T-helper 22 cell (primary cell): ENCODE results near the gene RUSC1.
"Not testable (repeated sequence)": the region's sequence is repeated elsewhere in the genome, so short reads cannot be mapped to it uniquely, and the experiment has no call there.

ENCODE experiments used
- DNase-seq: peaks from one replicate; pipeline ENCODE4 v3.0.0-alpha.2; 2020; ENCODE audit warnings: low read depth

RUSC1 gene

DNA sequence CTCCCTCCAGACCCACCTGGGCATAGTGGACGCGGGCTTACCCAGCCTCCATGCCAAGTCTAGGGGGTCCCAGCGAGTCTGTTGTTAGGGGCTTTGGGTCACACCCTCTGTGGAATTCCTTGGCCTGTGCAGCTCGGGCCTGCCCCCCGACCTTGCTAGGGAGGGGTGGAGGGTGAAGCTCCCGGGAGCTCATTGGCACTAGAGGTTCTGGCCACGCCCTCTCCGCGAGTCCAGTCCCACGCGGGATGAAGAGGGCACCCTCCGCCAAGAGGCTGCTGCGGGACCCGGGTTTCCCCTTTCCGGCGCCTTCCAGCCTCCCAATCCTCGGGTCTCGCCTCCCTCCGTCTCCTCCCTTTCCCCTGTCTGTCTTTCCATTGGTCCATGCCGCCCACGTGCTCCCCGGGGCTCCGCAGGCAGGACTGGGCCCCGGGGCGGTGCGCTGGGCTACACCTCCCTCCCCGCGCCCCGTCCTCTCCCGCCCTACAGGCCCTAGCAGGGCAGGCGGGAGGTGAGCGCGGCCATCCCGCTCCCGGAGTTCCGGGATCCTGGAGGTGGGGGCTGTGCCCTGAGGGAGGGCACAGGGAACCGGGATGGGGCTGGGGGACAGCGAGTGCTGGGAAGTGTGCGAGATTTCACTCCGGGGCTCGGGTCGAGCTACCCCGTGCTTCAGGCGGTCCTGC, 3.5 kb downstream of the RUSC1 start:
- peak; percentile 90 for DNase-seq

DNA sequence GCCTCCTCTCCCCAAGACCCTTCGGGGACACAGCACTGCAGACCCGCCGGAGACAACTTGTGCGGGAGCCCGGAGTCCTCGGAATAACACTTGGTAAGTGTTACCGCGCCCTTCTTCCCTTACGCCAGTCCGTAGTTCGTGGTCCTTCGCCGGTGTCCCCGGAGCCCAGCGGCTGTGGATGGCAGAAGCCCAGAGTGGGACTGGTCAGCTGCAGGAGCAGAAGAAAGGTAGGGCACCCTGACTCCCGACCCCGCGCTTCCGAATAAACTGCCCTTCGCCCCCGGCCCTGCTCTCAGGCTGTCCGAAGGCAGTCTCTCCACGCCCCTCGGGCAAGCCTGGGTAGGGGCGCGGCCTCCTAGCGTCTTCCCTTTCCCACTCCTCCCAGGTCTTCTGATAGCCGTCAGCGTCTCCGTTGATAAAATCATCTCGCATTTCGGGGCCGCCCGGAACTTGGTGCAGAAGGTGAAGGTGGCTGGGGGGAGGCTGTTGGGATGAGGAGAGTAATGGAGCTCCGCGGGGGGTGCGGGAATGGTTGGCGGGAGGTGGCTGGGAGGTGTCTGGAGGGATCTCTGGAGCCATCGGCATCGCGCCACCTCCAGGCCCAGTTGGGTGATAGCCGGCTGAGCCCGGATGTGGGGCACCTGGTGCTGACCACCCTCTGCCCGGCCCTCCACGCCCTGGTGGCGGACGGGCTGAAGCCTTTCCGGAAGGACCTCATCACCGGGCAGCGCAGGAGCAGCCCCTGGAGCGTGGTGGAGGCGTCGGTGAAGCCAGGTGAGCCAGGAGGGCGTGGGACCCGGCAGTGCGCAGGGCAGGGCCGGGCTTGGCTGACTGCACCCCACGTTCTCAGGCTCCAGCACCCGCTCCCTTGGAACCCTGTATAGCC, 4.3 kb downstream of the RUSC1 start:
- DNase-seq = no peak

DNA sequence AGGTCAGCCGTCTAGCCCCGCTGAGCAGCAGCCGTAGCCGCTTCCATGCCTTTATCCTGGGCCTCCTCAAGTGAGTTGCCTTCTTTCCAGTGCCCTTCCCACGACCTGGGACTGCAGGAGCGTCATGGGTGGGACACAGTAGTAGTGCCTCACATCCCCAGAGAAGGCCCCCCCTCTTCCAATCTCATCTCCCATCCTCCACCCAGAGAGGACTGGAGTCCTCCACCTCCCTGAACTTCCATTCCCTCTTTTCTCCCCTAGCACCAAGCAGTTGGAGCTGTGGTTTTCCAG, 4.9 kb downstream of the RUSC1 start:
- DNase-seq = no peak

DNA sequence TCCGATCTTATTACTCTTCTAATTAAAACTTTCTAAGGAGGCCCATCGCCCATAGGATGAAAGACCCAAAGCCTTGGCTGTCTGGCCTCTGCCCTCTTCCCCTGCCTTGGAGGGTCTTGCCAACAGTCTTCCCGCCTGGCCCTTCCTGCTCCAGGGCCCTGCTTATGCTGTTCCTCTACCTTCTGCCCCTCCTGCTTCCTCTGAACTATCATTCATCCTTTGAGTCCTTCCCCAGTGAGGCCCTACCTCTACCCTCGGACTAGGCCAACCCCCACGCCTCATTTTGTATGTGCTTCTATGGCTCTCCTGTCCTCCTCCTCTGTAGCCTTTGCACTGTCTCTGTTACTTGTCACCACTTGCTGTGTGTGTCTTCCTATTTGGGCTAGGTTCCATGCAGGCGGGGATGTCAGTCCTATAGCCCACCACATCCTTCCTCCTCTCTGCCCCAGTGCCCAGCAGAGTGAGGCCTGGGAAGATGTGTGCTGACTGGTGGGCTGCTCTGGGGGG, 5.4 kb downstream of the RUSC1 start:
- no peak for DNase-seq

DNA sequence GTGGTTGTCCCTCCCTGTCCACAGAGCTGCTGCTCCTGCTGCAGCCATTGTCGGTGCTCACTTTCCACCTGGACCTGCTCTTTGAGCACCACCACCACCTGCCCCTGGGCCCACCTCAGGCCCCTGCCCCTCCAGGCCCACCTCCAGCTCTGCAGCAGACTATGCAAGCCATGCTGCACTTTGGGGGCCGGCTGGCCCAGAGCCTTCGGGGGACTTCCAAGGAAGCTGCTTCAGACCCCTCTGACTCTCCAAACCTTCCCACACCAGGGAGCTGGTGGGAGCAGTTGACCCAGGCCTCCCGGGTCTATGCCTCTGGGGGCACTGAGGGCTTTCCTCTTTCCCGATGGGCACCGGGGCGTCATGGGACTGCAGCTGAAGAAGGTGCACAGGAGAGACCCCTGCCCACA, 5.9 kb downstream of the RUSC1 start:
- DNase-seq = no peak

DNA sequence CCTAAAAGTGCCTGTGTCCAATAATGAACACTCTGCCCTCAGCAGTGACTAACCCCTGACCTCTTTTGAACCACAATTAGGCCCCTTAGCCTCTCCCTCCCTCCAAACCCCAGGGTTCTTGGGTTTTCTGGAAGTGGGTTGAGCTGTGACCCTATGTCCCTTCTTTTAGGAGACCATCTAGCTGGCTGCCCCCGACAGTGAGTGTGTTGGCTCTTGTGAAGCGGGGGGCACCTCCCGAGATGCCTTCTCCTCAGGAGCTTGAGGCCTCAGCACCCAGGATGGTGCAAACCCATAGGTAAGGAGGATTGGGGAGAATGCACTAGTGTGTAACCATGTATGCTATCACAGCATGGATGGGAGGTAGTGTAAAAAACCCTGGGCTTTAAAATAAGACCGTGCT, 7.3 kb downstream of the RUSC1 start:
- DNase-seq = no peak

DNA sequence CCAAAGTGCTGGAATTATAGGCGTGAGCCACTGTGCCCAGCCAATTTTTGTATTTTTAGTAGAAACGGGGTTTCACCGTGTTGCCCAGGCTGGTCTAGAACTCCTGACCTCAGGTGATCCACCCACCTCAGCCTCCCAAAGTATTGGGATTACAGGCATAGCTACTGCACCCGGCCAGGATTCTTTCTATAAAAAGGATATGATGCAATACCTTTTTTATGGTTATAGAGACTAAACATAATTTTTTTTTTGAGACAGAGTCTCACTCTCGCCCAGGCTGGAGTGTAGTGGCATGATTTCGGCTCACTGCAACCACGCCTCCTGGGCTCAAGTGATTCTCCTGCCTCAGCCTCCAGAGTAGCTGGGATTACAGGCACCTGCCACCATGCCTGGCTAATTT, 8.2 kb downstream of the RUSC1 start:
- not testable (repeated sequence) for DNase-seq

DNA sequence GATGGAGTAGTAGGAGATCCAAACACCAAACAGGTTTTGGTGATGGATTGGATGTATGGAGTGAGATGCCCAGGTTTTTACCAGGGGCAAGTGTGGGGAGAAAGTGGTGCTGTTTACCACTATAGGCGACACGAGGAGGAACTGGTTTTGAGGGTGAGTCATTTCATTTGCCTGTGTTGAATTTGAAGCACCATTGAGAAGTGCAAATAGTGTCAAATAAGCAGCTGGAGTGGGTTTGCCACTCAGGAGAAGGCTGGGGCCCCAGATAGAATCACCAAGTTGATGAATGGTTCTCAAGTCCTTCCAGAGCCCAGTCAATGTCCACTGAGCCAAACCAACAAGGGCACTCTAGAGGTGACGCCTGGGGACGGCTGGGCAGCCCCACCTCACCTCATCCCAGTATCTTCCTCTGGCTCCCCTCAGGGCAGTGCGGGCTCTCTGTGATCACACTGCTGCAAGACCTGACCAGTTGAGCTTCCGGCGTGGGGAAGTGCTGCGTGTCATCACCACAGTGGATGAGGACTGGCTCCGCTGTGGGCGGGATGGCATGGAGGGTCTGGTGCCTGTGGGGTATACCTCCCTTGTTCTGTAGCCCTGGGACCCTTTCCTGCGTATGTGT, 9.4 kb downstream of the RUSC1 start:
- no peak for DNase-seq

DNA sequence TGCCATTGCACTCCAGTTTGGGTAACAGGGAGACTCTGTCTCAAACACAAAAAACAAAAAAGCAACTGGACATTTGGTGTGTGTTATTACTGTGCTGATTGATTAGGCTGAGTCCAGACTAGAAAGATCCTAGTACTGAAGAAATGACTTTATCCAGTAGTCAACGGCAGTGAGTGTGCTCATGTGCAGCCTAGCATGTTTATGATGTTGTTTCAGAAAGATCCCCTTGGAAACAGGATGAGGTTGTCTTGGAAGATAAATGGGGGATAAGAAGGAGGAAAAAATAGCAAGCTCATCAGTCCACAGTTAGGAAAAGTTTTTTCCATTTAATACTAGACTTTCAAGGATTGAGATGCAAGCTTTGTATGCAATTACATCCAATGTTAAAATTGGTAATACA, 14.3 kb downstream of the RUSC1 start:
- no peak for DNase-seq

DNA sequence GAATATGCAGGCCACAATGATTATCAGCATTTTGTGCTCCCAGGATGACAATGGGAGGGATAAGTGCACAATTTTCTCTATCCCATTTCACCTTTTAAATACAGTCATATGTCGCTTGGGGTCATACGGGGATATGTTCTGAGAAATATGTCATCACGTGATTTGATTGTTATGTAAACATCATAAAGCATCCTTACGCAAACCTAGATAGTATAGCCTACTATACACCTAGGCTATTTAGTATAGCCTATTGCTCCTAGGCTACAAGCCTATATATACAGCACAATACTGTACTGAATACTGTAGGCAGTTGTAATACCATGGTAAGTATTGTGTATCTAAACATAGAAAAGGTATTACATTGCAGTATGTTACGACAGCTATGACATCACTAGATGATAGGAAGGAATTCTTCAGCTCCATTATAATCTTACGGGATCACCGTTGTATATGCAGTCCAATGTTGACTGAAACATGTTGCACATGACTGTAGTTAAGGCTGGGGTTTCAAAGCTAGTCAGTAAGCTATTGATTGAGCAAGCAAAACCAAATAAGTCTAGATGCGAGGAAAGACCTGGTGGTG, 18.9 kb downstream of the RUSC1 start:
- no peak for DNase-seq

DNA sequence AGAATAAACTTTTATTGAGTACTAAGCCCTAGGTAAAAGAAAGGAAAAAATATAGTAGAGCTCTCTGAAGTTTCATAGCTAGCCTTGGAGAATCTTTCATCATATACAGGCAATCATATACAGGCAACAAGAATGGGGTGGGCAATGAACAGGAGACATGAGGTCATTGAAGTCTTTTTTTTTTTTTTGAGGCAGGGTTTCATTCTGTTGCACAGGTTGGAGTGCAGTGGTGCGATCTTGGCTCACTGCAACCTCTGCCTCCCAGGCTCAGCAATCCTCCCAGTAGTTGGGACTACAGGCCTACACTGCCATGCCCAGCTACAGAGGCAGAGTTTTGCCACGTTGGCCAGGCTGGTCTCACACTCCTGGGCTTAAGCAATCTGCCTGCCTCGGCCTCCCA, 22.1 kb downstream of the RUSC1 start:
- DNase-seq = no peak

DNA sequence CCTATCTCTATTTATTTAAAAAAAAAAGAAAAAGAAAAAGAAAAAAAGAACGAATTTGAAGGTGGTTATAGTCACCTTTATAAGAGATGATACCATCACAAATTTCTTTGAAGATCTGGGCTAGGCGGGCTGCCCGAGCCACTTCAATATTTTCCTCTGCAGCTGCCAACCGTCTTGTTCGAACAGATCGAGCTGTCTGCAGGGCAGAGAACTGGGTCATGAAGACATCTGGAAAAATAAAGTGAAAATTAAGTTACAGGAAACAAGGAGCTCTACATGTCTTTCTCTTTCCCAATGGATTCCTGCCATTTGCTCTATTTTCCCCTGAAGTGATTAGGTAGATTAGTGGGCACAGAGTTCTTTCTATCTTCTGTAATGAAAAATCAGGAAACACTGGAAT, 31.9 kb downstream of the RUSC1 start:
- no peak for DNase-seq

DNA sequence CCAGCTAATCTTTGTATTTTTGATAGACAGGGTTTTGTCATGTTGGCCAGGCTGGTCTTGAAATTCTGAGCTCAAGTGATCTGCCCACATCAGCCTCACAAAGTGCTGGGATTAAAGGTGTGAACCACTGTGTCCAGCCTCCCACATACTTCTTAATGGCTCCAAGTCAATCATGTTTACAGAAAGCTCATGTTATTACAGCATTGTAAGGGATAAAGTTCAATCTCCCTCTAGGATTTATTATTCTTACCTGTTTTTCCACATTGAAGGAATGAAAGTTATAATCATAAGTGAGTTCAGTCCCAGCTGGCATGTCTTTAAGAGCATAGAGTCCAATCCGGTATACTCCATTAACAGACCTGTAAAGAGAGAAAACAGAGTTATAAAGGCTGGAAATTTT, 39.4 kb downstream of the RUSC1 start:
- DNase-seq = no peak

DNA sequence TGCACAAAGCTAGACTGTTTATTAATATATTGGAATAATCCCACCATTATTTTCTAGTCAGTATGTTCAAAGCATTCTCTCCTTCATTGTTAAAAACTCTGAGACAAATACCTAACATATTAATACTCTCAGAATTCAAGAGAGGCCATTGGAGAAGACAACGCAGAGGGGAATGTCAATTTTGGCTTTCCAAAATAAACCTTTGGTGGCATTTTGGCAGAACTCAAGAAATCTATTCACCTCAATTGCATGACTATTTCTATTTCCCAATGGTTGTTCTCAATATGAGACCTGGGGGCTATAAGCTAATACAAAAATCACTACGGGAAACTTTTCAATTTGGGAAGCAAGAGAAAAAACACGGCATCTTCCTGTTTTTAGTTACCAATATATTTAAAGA, 58.5 kb downstream of the RUSC1 start:
- DNase-seq = no peak

DNA sequence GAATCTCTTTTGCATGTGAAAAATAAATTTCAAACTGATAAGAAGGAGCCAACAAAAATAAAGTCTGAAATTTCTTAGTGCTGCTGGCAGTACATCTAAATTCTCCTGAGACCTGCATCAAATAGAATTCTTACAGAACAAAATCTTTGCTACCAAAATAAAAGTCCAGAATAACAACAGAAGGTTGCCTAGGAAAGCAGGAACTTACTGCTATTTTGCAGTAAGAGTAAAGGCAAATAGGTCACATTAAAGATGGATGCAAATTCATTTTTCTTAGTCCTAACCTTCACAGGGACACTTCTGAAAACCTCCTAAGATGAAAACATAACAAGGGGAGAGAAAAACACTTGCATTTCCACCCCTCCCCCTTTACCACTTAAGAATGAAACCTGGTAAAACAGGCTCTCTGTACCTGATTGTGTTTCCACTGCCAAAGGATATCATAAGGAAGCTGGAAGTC, 59.0 kb downstream of the RUSC1 start:
- DNase-seq = no peak
